Heart right ventricle (tissue), 16 donors: ENCODE data around the gene HTT. TPM values are rescaled to one million over a fixed set of nuclear protein-coding genes. Genes with fewer than 3 reads are reported as not detected.

Experiments used
- ATAC-seq, 8 donors: fragments of 200-7000 bp; cut with Tn5 transposase; one replicate each; pipeline ENCODE4 v1.9.1; 2020; ENCODE audit warnings: mild to moderate bottlenecking in 8 of 8, moderate library complexity in 8 of 8, moderate number of reproducible peaks in 1 of 8
- DNase-seq, 2 donors: peaks; one replicate each; pipeline ENCODE4 v3.0.0-alpha.2; 2020
- H3K27ac ChIP-seq, 10 donors: fragments of 200-600 bp; sonication (generic) in 2 of 10; one replicate each; pipeline versions ENCODE4 v1.5.0 to v1.8.0; 2020 to 2022; ENCODE audit warnings: mild to moderate bottlenecking in 3 of 10
- H3K27me3 ChIP-seq, 7 donors: fragments of 200-600 bp; one replicate each; pipeline ENCODE4 v1.8.0; 2021 to 2022; ENCODE audit warnings: mild to moderate bottlenecking in 2 of 7
- H3K36me3 ChIP-seq, 9 donors: fragments of 200-600 bp; sonication (generic) in 1 of 9; one replicate each; pipeline versions ENCODE4 v1.5.0 to v1.8.0; 2020 to 2022; ENCODE audit warnings: mild to moderate bottlenecking in 2 of 9
- H3K4me1 ChIP-seq, 9 donors: fragments of 200-600 bp; sonication (generic) in 1 of 9; one replicate each; pipeline versions ENCODE4 v1.5.0 to v1.8.0; 2020 to 2022; ENCODE audit warnings: mild to moderate bottlenecking in 4 of 9
- H3K4me3 ChIP-seq, 10 donors: fragments of 200-600 bp; sonication (generic) in 2 of 10; one replicate each; pipeline versions ENCODE4 v1.5.0 to v1.8.0; 2020 to 2022; ENCODE audit warnings: mild to moderate bottlenecking in 7 of 10, moderate library complexity in 2 of 10
- H3K9me3 ChIP-seq, 11 donors: fragments of 200-600 bp in 10 of 11; sonication (generic) in 2 of 11; one replicate each; pipeline versions ENCODE4 v1.5.0 to v1.8.0; 2013 to 2022; ENCODE audit warnings: mild to moderate bottlenecking in 2 of 11, control low read depth in 1 of 11, moderate library complexity in 1 of 11
- CTCF ChIP-seq, 9 donors: fragments of 200-600 bp; sonication (generic) in 2 of 9; IDR thresholded peaks; one replicate each; pipeline versions ENCODE4 v1.5.0 to v1.8.0; 2021 to 2022; ENCODE audit warnings: antibody characterized with exemption in 9 of 9, mild to moderate bottlenecking in 5 of 9, moderate library complexity in 1 of 9
- WGBS, 2 donors: extraction: QIAGEN DNeasy Blood & Tissue Kit; methylation state at CpG; one replicate each; pipeline ENCODE4 v1.1.7; 2013; ENCODE audit warnings: inconsistent platforms in 1 of 2; 5-methylcytosine and 5-hydroxymethylcytosine counted together
- intact Hi-C, 10 donors: fragments of 100-400 bp; cut with DNase I; formaldehyde crosslinking; loops; one replicate each; pipeline versions ENCODE4 v1.11.1 to v1.14.2; 2022
- polyA plus RNA-seq, 2 donors: library from polyadenylated mRNA; stranded (reverse); fragments of 200-250 nt; gene quantifications; one replicate each; pipeline ENCODE4 v1.2.3, GENCODE V29; 2013
- total RNA-seq, 10 donors: library from RNA; stranded (reverse); fragmentation: NEBNext Ultra II Directional in 3 of 10; extraction: Animal tissue kit (Norgen Biotek cat#: 25700) in 3 of 10; gene quantifications; one replicate each; pipeline versions ENCODE4 v1.2.1 to v1.2.4, GENCODE V29; 2021 to 2023
- donor health status: Arrhythmogenic right ventricular cardiomyopathy.
- donor health status: ischemic (EF 13 %, LVEDD 7.1; RV severe dilation, severe dysfunction).
- donor health status: healthy with polysubstance abuse.
- donor health status: DM: no; HTN: yes; CAD: no.
- donor health status: DM: no; HTN: no; CAD: no.
- donor health status: ischemic (EF 25% LVEDD 6.9; RV normal size, moderate dysfunction).
- donor health status: ischemic (EF 25% LVEDD 5.7; RV mildly dilated, moderate dysfunction).
- donor health status: healthy.
- donor health status: DM: yes; HTN: yes; CAD: no.
- donor health status: Ischemic cardiomyopathy.
- donor health status: ischemic (EF 35%, LVEDD 5.7; RV mildly dilated, moderate dysfunction).
- donor health status: nonischemic (EF 11% LVEDD 7.7; RV severe dilation, severe dysfunction).
- donor health status: DM: yes; HTN: yes; CAD: no.
- donor health status: PGD.
- donor health status: ischemic (EF 29% LVEDD 5.4; RV normal size, mild dysfunction).
- donor health status: nonischemic (EF 23%, LVEDD 6.1; RV moderate dilation, normal function).

The HTT gene
- total and polyA plus RNA-seq, 12 donors, result 6.3 to 34.0 (median 24.1) TPM

- H3K9me3 ChIP-seq, result no peaks in the 10 kb centered on the region
- no peaks in the 10 kb centered on the region for H3K36me3 ChIP-seq
- no peak for DNase-seq
- H3K4me3 ChIP-seq, result peak overlapping the region in 2 of 10 donors; percentile 87 to 88
- ATAC-seq, result no peak
- H3K27me3 ChIP-seq, result peaks cover 0 to 20% (median 5%) of the 10 kb centered on the region in 7 donors
- H3K27ac ChIP-seq, result peak overlapping the region in 2 of 10 donors; percentile 94
- no peak for TF ChIP-seq CTCF (IDR thresholded peaks at IDR 0.05)
- WGBS, 2 donors, result 95% methylated on average over 9 of the region's 9 CpGs
- H3K4me1 ChIP-seq, result peaks cover 9 to 60% (median 31%) of the 10 kb centered on the region in 9 donors
- intact Hi-C loops, result loop anchor here in 2 of 10 donors (5.0 kb wide), 2 partner anchors 69 to 96 kb away; no protein-coding TSS in a partner anchor
These were observed 216.4 kb downstream of the HTT start for GRCh38 chr4:3290889-3291321.

- peak overlapping the region; percentile 64 to 98 (median 82) for H3K4me3 ChIP-seq
- WGBS, 2 donors, result 36% methylated on average over 24 of the region's 24 CpGs
- peak overlapping the region; percentile 87 to 98 (median 94) for H3K27ac ChIP-seq
- no peaks in the 10 kb centered on the region for H3K36me3 ChIP-seq
- ATAC-seq, result peak in 4 of 8 donors; percentile 0 to 8 (median 1)
- peaks cover 0 to 18% (median 1%) of the 10 kb centered on the region in 7 donors for H3K27me3 ChIP-seq
- peaks cover 9 to 60% (median 25%) of the 10 kb centered on the region in 9 donors for H3K4me1 ChIP-seq
- DNase-seq, result no peak
- H3K9me3 ChIP-seq, result no peaks in the 10 kb centered on the region
- intact Hi-C loops, result loop anchor here in 2 of 10 donors (5.0 kb wide), 2 partner anchors 69 to 96 kb away; no protein-coding TSS in a partner anchor
- no peak for TF ChIP-seq CTCF (IDR thresholded peaks at IDR 0.05)
These were observed 217.0 kb downstream of the HTT start for GRCh38 chr4:3291411-3291968.

GRCh38 chr4:3291969-3292570 is 217.6 kb downstream of the HTT start:
- ATAC-seq (peak; percentile 57 to 83 (median 68)), DNase-seq (peak; percentile 45 to 73)
- peak overlapping the region; percentile 87 to 98 (median 94) for H3K27ac ChIP-seq
- H3K27me3 ChIP-seq, result peaks cover 0 to 12% (median 0%) of the 10 kb centered on the region in 7 donors
- WGBS, 2 donors, result 1% methylated on average over 58 to 60 of the region's 60 CpGs
- no peaks in the 10 kb centered on the region for H3K36me3 ChIP-seq
- H3K4me3 ChIP-seq, result peak overlapping the region; percentile 64 to 98 (median 82)
- H3K4me1 ChIP-seq, result peaks cover 9 to 59% (median 24%) of the 10 kb centered on the region in 9 donors
- no peak for TF ChIP-seq CTCF (IDR thresholded peaks at IDR 0.05)
- H3K9me3 ChIP-seq, result peaks cover 0 to under 1% (median 0%) of the 10 kb centered on the region in 11 donors
- intact Hi-C loops, result loop anchor here in 2 of 10 donors (5.0 kb wide), 2 partner anchors 70 to 95 kb away; no protein-coding TSS in a partner anchor

- Histone ChIP-seq H3K27me3 (peaks cover 0 to 5% (median 0%) of the 10 kb centered on the region in 7 donors), H3K36me3 (no peaks in the 10 kb centered on the region), H3K4me1 (peaks cover 9 to 52% (median 22%) of the 10 kb centered on the region in 9 donors), H3K9me3 (peaks cover 0 to 7% (median 0%) of the 10 kb centered on the region in 11 donors), H3K27ac (peak within 1 kb of the TSS; percentile 87 to 98 (median 94)), H3K4me3 (peak within 1 kb of the TSS; percentile 64 to 98 (median 82))
- no peak for TF ChIP-seq CTCF (IDR thresholded peaks at IDR 0.05)
- intact Hi-C loops, result loop anchor here in 2 of 10 donors (5.0 kb wide), 2 partner anchors 70 to 95 kb away; no protein-coding TSS in a partner anchor
- DNase-seq, result peak; percentile 94 to 96
- WGBS, 2 donors, result 1% methylated on average over 69 to 110 of the region's 121 CpGs
- ATAC-seq, result peak; percentile 94 to 97 (median 96)
These were observed 218.3 kb downstream of the HTT start, which contains the start of gene RGS12 for GRCh38 chr4:3292571-3293400. TSS of gene RGS12 (plus strand) at chr4:3293021. CDS start at chr4:3316171, 23,150 bp downstream.
